GM10248 (cell line): Measurements from ENCODE around the gene MYO9B.

Source experiments
- CTCF ChIA-PET: fragments of 300-600 bp; sonication (Branson Sonifier 250); formaldehyde crosslinking; extraction: SDS; loops from one replicate; lab custom pipeline; 2021; ENCODE audit warnings: antibody characterized with exemption; lab: Yijun Ruan, JAX
- POLR2A ChIA-PET: fragments of 350-650 bp; sonication (Branson Sonifier 250); formaldehyde crosslinking; extraction: SDS; loops from one replicate; lab custom pipeline; 2020; ENCODE audit warnings: antibody characterized with exemption; lab: Yijun Ruan, JAX
- DNase-seq: peaks from one replicate; pipeline ENCODE4 v3.0.0; 2012; ENCODE audit errors: extremely low spot score
- CTCF ChIP-seq: IDR thresholded peaks from 2 replicates; pipeline ENCODE4 v1.5.1; 2012; ENCODE audit warnings: mild to moderate bottlenecking, low read depth; ENCODE audit errors: extremely low read depth, missing control alignments, control extremely low read depth

The MYO9B gene

DNA sequence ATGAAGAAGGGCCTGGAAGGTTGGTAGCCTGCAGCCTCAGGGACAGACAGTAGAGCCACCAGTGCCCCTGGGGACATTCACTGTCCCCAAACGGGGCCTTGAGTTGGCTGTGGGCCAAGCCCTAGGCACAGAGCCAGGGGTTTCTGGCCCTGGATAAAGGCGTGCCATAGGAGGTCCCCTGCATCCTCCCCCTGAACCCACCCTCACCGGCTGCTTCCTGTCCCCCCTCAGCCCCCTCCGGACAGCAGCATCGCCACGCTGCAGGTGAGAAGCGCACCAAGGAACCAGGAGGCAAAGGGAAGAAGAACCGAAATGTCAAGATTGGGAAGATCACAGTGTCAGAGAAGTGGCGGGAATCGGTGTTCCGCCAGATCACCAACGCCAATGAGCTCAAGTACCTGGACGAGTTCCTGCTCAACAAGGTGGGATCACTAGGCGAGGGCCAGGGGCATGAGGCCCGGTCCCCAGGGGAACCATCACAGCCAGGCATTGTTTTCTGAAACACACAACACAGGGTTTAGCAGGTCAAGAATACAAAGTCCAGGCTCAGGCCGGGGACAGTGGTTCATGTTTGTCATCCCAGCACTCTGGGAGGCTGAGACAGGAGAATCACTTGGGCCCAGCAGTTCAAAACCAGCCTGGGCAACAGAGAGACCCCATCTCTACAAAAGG lies 125.0 kb downstream of the MYO9B start:
- ChIA-PET CTCF (interaction anchor here (1.2 kb wide), 1 partner anchor 44 kb away, joined by 3 read pairs; no protein-coding TSS in a partner anchor), POLR2A (no interaction called here)

DNA sequence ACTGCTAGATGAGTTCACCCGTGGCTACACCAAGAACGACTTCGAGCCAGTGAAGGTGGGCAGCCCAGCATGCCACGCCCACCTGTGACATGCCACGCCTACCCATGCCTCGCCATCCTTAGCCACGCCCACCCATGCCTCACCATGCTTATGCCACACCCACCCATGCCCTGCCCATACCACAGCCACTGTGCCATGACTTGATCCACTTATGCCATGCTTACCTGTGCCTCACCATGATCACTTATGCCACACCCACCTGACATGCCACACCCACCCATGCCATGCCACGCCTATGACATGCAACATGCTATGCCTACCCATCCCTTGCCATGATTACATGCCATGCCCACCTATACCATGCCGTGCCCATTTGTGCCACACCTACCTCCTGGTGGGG lies 126.7 kb downstream of the MYO9B start:
- CTCF ChIA-PET, result no interaction called here

More for the DNA sequence above, 125.0 kb downstream of the MYO9B start:
- DNase-seq, result no peak
- no peak for TF ChIP-seq CTCF

DNA sequence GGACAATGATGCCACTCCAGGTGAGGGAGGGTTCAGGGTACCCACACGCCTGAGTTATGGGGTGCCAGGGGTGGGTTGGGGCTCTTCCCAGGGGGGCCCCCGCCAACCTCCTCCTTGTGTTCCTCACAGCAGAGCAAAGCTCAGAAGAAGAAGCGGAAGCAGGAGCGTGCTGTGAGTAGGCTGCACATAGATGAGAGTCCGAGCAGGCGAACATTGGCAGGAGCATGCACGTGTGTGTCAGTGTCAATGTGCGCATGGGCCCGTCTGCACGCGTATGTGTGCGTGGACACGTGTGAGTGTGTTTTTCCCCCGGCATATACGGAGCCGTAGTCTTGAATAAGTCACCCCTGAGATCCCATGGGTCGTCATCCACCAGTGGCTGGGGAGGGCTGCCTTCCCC lies 127.1 kb downstream of the MYO9B start:
- CTCF ChIA-PET, result no interaction called here
- DNase-seq, result no peak
- no peak for TF ChIP-seq CTCF
- POLR2A ChIA-PET, result no interaction called here

More for the DNA sequence above, 126.7 kb downstream of the MYO9B start:
- TF ChIP-seq CTCF, result no peak
- DNase-seq, result no peak
- POLR2A ChIA-PET, result no interaction called here

DNA sequence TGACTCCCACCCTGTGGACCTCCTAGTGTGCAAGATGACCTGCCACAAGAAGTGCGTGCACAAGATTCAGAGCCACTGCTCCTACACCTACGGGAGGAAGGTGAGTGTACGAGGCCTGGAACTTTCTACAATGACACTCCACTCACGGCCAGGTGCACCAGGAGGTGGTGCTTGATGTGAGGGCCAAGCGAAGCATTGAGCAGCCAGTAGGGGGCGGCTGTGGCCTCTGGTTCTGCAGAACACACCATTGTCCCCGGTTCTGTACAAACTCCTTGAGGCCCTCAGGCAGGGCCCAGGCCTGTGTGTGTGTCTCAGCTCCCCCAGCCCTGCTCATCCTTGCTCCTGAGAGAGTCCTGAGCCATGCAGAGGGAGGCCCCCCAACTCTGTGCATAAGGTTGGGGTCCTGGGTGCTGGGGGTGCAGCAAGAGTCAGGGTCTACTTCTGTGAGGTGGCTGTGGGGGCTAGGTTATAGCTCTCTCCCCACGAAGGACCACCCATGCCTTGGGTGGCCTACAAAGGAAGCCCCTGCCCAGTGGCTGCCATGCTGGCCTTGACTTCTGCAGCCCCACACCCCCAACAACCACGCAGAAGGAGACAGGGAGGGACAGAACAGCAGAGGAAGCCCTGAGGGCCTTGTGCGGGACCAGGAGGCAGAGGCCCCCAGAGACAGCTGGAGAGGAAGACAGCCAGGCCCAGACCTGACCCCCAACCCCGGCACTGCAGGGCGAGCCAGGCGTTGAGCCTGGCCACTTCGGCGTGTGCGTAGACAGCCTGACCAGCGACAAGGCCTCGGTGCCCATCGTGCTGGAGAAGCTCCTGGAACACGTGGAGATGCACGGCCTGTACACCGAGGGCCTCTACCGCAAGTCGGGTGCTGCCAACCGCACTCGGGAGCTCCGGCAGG lies 129.9 kb downstream of the MYO9B start:
- TF ChIP-seq CTCF, result peak; percentile 47
- DNase-seq, result peak; percentile 60
- POLR2A ChIA-PET, result interaction anchor here (1.5 kb wide), 1 partner anchor 10 kb away, joined by 4 read pairs; the partner anchor contains the start of gene USE1
- CTCF ChIA-PET, result interaction anchor here (0.9 to 2.3 kb wide), 3 partner anchors 21 to 180 kb away, joined by 3 to 5 read pairs (median 4); no protein-coding TSS in a partner anchor

DNA sequence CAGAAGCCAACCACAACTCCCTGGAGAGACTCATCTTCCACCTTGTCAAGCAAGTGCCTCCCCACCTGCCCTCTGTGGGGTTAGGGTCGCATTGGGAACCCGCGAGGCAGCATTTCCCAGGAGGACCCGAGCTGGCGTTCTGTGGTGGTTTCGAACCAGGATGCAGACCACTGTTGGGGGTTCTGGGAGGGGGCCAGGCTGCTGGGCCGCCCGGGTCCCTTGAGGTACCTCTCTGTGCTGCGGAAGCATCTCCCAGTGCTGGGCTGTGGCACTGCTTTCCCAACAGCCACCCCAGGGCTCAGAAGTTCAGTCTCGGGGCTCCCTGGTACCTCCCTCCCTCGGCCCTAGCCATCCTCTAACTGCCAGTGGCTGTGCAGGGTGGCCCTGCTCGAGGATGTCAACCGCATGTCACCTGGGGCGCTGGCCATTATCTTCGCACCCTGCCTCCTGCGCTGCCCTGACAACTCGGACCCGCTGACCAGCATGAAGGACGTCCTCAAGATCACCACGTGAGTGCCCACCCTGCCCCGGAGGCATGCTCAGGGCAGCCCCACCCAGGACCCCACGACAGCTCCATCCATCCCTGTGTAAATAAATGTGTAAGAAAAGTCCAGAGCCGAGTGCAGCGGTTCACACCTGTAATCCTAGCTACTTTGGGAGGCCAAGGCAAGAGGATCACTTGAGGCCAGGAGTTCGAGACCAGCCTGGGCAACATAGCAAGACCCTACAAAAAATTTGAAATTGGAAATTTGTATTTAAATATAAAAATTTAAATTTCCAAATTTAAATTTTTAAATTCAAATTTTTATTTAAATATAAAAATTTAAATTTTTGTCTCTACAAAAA lies 131.4 kb downstream of the MYO9B start:
- DNase-seq, result no peak
- no peak for TF ChIP-seq CTCF
- ChIA-PET POLR2A (no interaction called here), CTCF (interaction anchor here (2.3 kb wide), 1 partner anchor 22 kb away, joined by 5 read pairs; no protein-coding TSS in a partner anchor)
